8988T (cell line): ENCODE measurements around the gene AMDHD1.

Experiments
- DNase-seq: peaks from one replicate; pipeline ENCODE4 v3.0.0; 2011

AMDHD1 gene

GRCh38 chr12:95943330-95943842 lies at the start of gene AMDHD1:
Gene AMDHD1, plus strand, starts transcription at chr12:95943331. Its CDS starts 68 bp downstream, at chr12:95943399.
- DNase-seq: peak; percentile 69

- DNase-seq: no peak
These were observed 46.3 kb upstream of the AMDHD1 start for GRCh38 chr12:95896846-95897245.

- DNase-seq: no peak
These were observed 45.0 kb upstream of the AMDHD1 start for GRCh38 chr12:95898081-95898480.

- DNase-seq: no peak
These were observed 34.6 kb upstream of the AMDHD1 start for GRCh38 chr12:95908573-95908972.

- DNase-seq: no peak
These were observed 33.3 kb upstream of the AMDHD1 start for GRCh38 chr12:95909871-95910270.

GRCh38 chr12:95918194-95918993 lies 24.7 kb upstream of the AMDHD1 start:
- peak; percentile 20 for DNase-seq

- DNase-seq: no peak
These were observed 24.0 kb upstream of the AMDHD1 start for GRCh38 chr12:95919110-95919509.

- DNase-seq: no peak
These were observed 20.9 kb upstream of the AMDHD1 start for GRCh38 chr12:95922231-95922630.

- DNase-seq: no peak
These were observed 2.6 kb upstream of the AMDHD1 start for GRCh38 chr12:95940514-95940913.

GRCh38 chr12:95942101-95942523 lies 1.0 kb upstream of the AMDHD1 start:
- no peak for DNase-seq

- peak; percentile 92 for DNase-seq
These were observed 404 bp upstream of the AMDHD1 start, which contains the start of gene CCDC38 for GRCh38 chr12:95942524-95943329. Gene CCDC38, minus strand, starts transcription at chr12:95942614. Its CDS starts 6,105 bp downstream, at chr12:95936509.

- no peak for DNase-seq
These were observed 1.1 kb downstream of the AMDHD1 start for GRCh38 chr12:95944108-95944704.

GRCh38 chr12:95949477-95950206 lies 6.5 kb downstream of the AMDHD1 start:
- no peak for DNase-seq

- no peak for DNase-seq
These were observed 8.4 kb downstream of the AMDHD1 start for GRCh38 chr12:95951515-95951914.

- DNase-seq: no peak
These were observed 9.9 kb downstream of the AMDHD1 start for GRCh38 chr12:95953000-95953399.

GRCh38 chr12:95955549-95956159 lies 12.5 kb downstream of the AMDHD1 start:
- no peak for DNase-seq

- no peak for DNase-seq
These were observed 13.5 kb downstream of the AMDHD1 start for GRCh38 chr12:95956557-95957145.

GRCh38 chr12:95959107-95959506 lies 16.0 kb downstream of the AMDHD1 start:
- no peak for DNase-seq

GRCh38 chr12:95960241-95960640 lies 17.1 kb downstream of the AMDHD1 start:
- no peak for DNase-seq

GRCh38 chr12:95962222-95962621 lies 19.1 kb downstream of the AMDHD1 start:
- no peak for DNase-seq

GRCh38 chr12:95963096-95963495 lies 20.0 kb downstream of the AMDHD1 start:
- no peak for DNase-seq
